Measurements from ENCODE around the gene ASTN2.

ASTN2 gene

GRCh38 chr9:116451500-116452115 lies 963.2 kb downstream of the ASTN2 start:
- Histone ChIP-seq H3K9me3 (ENCODE audit: low read length) (no peaks in the 10 kb centered on the region), H3K4me3 (ENCODE audit: low read depth in 1 of 2, low read length in 2 of 2) (no peak overlapping the region), H3K9ac (ENCODE audit: low read length) (no peak overlapping the region), H3K27me3 (ENCODE audit: control insufficient read depth in 1 of 2, insufficient read depth in 2 of 2, low read length in 2 of 2) (no peaks in the 10 kb centered on the region), H3K27ac (ENCODE audit: low read depth, low read length) (no peak overlapping the region), H3K4me1 (ENCODE audit: insufficient read depth, low read length) (peaks cover 9% of the 10 kb centered on the region), H3K36me3 (ENCODE audit: insufficient read depth, low read length) (no peaks in the 10 kb centered on the region)

GRCh38 chr9:116450378-116451139 lies 964.3 kb downstream of the ASTN2 start:
- no peak overlapping the region for H3K4me3 ChIP-seq (ENCODE audit: low read depth in 1 of 2, low read length in 2 of 2)
- no peaks in the 10 kb centered on the region for H3K36me3 ChIP-seq (ENCODE audit: insufficient read depth, low read length)
- H3K27me3 ChIP-seq (ENCODE audit: control insufficient read depth in 1 of 2, insufficient read depth in 2 of 2, low read length in 2 of 2), result no peaks in the 10 kb centered on the region
- H3K27ac ChIP-seq (ENCODE audit: low read depth, low read length), result no peak overlapping the region
- H3K9ac ChIP-seq (ENCODE audit: low read length), result no peak overlapping the region
- H3K4me1 ChIP-seq (ENCODE audit: insufficient read depth, low read length), result peaks cover 9% of the 10 kb centered on the region
- no peaks in the 10 kb centered on the region for H3K9me3 ChIP-seq (ENCODE audit: low read length)

GRCh38 chr9:116449949-116450348 lies 964.9 kb downstream of the ASTN2 start:
- Histone ChIP-seq H3K36me3 (ENCODE audit: insufficient read depth, low read length) (no peaks in the 10 kb centered on the region), H3K4me1 (ENCODE audit: insufficient read depth, low read length) (peaks cover 9% of the 10 kb centered on the region), H3K4me3 (ENCODE audit: low read depth in 1 of 2, low read length in 2 of 2) (no peak overlapping the region), H3K27ac (ENCODE audit: low read depth, low read length) (no peak overlapping the region), H3K27me3 (ENCODE audit: control insufficient read depth in 1 of 2, insufficient read depth in 2 of 2, low read length in 2 of 2) (no peaks in the 10 kb centered on the region), H3K9ac (ENCODE audit: low read length) (no peak overlapping the region), H3K9me3 (ENCODE audit: low read length) (no peaks in the 10 kb centered on the region)

GRCh38 chr9:116448431-116448830 lies 966.4 kb downstream of the ASTN2 start:
- H3K27ac ChIP-seq (ENCODE audit: low read depth, low read length), result no peak overlapping the region
- H3K9me3 ChIP-seq (ENCODE audit: low read length), result no peaks in the 10 kb centered on the region
- peaks cover 9% of the 10 kb centered on the region for H3K4me1 ChIP-seq (ENCODE audit: insufficient read depth, low read length)
- no peak overlapping the region for H3K4me3 ChIP-seq (ENCODE audit: low read depth in 1 of 2, low read length in 2 of 2)
- H3K27me3 ChIP-seq (ENCODE audit: control insufficient read depth in 1 of 2, insufficient read depth in 2 of 2, low read length in 2 of 2), result no peaks in the 10 kb centered on the region
- no peaks in the 10 kb centered on the region for H3K36me3 ChIP-seq (ENCODE audit: insufficient read depth, low read length)
- H3K9ac ChIP-seq (ENCODE audit: low read length), result no peak overlapping the region

- Histone ChIP-seq H3K27me3 (ENCODE audit: control insufficient read depth in 1 of 2, insufficient read depth in 2 of 2, low read length in 2 of 2) (no peaks in the 10 kb centered on the region), H3K9ac (ENCODE audit: low read length) (no peak overlapping the region), H3K4me1 (ENCODE audit: insufficient read depth, low read length) (peaks cover 9% of the 10 kb centered on the region), H3K9me3 (ENCODE audit: low read length) (no peaks in the 10 kb centered on the region), H3K4me3 (ENCODE audit: low read depth in 1 of 2, low read length in 2 of 2) (no peak overlapping the region), H3K27ac (ENCODE audit: low read depth, low read length) (no peak overlapping the region), H3K36me3 (ENCODE audit: insufficient read depth, low read length) (no peaks in the 10 kb centered on the region)
These were observed 966.9 kb downstream of the ASTN2 start for GRCh38 chr9:116447934-116448333.

- H3K36me3 ChIP-seq (ENCODE audit: insufficient read depth, low read length), result no peaks in the 10 kb centered on the region
- no peaks in the 10 kb centered on the region for H3K4me1 ChIP-seq (ENCODE audit: insufficient read depth, low read length)
- no peak overlapping the region for H3K27ac ChIP-seq (ENCODE audit: low read depth, low read length)
- H3K27me3 ChIP-seq (ENCODE audit: control insufficient read depth in 1 of 2, insufficient read depth in 2 of 2, low read length in 2 of 2), result no peaks in the 10 kb centered on the region
- no peak overlapping the region for H3K4me3 ChIP-seq (ENCODE audit: low read depth in 1 of 2, low read length in 2 of 2)
- no peaks in the 10 kb centered on the region for H3K9me3 ChIP-seq (ENCODE audit: low read length)
- H3K9ac ChIP-seq (ENCODE audit: low read length), result no peak overlapping the region
These were observed 972.3 kb downstream of the ASTN2 start for GRCh38 chr9:116442528-116442927.

- Histone ChIP-seq H3K9ac (ENCODE audit: low read length) (no peak overlapping the region), H3K27me3 (ENCODE audit: control insufficient read depth in 1 of 2, insufficient read depth in 2 of 2, low read length in 2 of 2) (no peaks in the 10 kb centered on the region), H3K36me3 (ENCODE audit: insufficient read depth, low read length) (no peaks in the 10 kb centered on the region), H3K4me1 (ENCODE audit: insufficient read depth, low read length) (no peaks in the 10 kb centered on the region), H3K27ac (ENCODE audit: low read depth, low read length) (no peak overlapping the region), H3K9me3 (ENCODE audit: low read length) (no peaks in the 10 kb centered on the region), H3K4me3 (ENCODE audit: low read depth in 1 of 2, low read length in 2 of 2) (no peak overlapping the region)
These were observed 977.2 kb downstream of the ASTN2 start for GRCh38 chr9:116437411-116438370.

GRCh38 chr9:116436121-116436520 lies 978.7 kb downstream of the ASTN2 start:
- H3K9me3 ChIP-seq (ENCODE audit: low read length), result no peaks in the 10 kb centered on the region
- no peaks in the 10 kb centered on the region for H3K27me3 ChIP-seq (ENCODE audit: control insufficient read depth in 1 of 2, insufficient read depth in 2 of 2, low read length in 2 of 2)
- no peak overlapping the region for H3K9ac ChIP-seq (ENCODE audit: low read length)
- no peak overlapping the region for H3K4me3 ChIP-seq (ENCODE audit: low read depth in 1 of 2, low read length in 2 of 2)
- H3K36me3 ChIP-seq (ENCODE audit: insufficient read depth, low read length), result no peaks in the 10 kb centered on the region
- no peaks in the 10 kb centered on the region for H3K4me1 ChIP-seq (ENCODE audit: insufficient read depth, low read length)
- no peak overlapping the region for H3K27ac ChIP-seq (ENCODE audit: low read depth, low read length)

GRCh38 chr9:116435706-116436105 lies 979.2 kb downstream of the ASTN2 start:
- Histone ChIP-seq H3K27me3 (ENCODE audit: control insufficient read depth in 1 of 2, insufficient read depth in 2 of 2, low read length in 2 of 2) (no peaks in the 10 kb centered on the region), H3K27ac (ENCODE audit: low read depth, low read length) (peak overlapping the region; percentile 26), H3K9ac (ENCODE audit: low read length) (no peak overlapping the region), H3K36me3 (ENCODE audit: insufficient read depth, low read length) (no peaks in the 10 kb centered on the region), H3K4me3 (ENCODE audit: low read depth in 1 of 2, low read length in 2 of 2) (no peak overlapping the region), H3K9me3 (ENCODE audit: low read length) (no peaks in the 10 kb centered on the region), H3K4me1 (ENCODE audit: insufficient read depth, low read length) (no peaks in the 10 kb centered on the region)

GRCh38 chr9:116434314-116434713 lies 980.5 kb downstream of the ASTN2 start:
- Histone ChIP-seq H3K4me1 (ENCODE audit: insufficient read depth, low read length) (no peaks in the 10 kb centered on the region), H3K9me3 (ENCODE audit: low read length) (no peaks in the 10 kb centered on the region), H3K4me3 (ENCODE audit: low read depth in 1 of 2, low read length in 2 of 2) (no peak overlapping the region), H3K27me3 (ENCODE audit: control insufficient read depth in 1 of 2, insufficient read depth in 2 of 2, low read length in 2 of 2) (no peaks in the 10 kb centered on the region), H3K27ac (ENCODE audit: low read depth, low read length) (no peak overlapping the region), H3K9ac (ENCODE audit: low read length) (no peak overlapping the region), H3K36me3 (ENCODE audit: insufficient read depth, low read length) (no peaks in the 10 kb centered on the region)

GRCh38 chr9:116432051-116432450 lies 982.8 kb downstream of the ASTN2 start:
- Histone ChIP-seq H3K27me3 (ENCODE audit: control insufficient read depth in 1 of 2, insufficient read depth in 2 of 2, low read length in 2 of 2) (no peaks in the 10 kb centered on the region), H3K9ac (ENCODE audit: low read length) (no peak overlapping the region), H3K27ac (ENCODE audit: low read depth, low read length) (no peak overlapping the region), H3K4me1 (ENCODE audit: insufficient read depth, low read length) (no peaks in the 10 kb centered on the region), H3K9me3 (ENCODE audit: low read length) (no peaks in the 10 kb centered on the region), H3K36me3 (ENCODE audit: insufficient read depth, low read length) (no peaks in the 10 kb centered on the region), H3K4me3 (ENCODE audit: low read depth in 1 of 2, low read length in 2 of 2) (no peak overlapping the region)

Data from muscle layer of colon (tissue), 2 donors.